GM18526 (cell line): ENCODE results near the gene ENTPD7.

Source experiments
- POLR2A ChIP-seq: IDR thresholded peaks from 3 replicates; pipeline ENCODE4 v1.6.1; 2011; ENCODE audit not compliant: insufficient read length; ENCODE audit errors: extremely low read depth

Gene ENTPD7

GRCh38 chr10:99667108-99667751, 7.9 kb downstream of the ENTPD7 start:
- no peak for TF ChIP-seq POLR2A

- TF ChIP-seq POLR2A: no peak
These were observed 12.1 kb downstream of the ENTPD7 start for GRCh38 chr10:99671386-99671785.

GRCh38 chr10:99672884-99673283, 13.6 kb downstream of the ENTPD7 start:
- TF ChIP-seq POLR2A: no peak

- no peak for TF ChIP-seq POLR2A
These were observed 14.2 kb downstream of the ENTPD7 start for GRCh38 chr10:99673492-99673891.

GRCh38 chr10:99674762-99675161, 15.5 kb downstream of the ENTPD7 start:
- no peak for TF ChIP-seq POLR2A

- no peak for TF ChIP-seq POLR2A
These were observed 17.1 kb downstream of the ENTPD7 start for GRCh38 chr10:99676426-99676825.

- TF ChIP-seq POLR2A: no peak
These were observed 17.6 kb downstream of the ENTPD7 start for GRCh38 chr10:99676895-99677294.

GRCh38 chr10:99678921-99679320, 19.6 kb downstream of the ENTPD7 start:
- TF ChIP-seq POLR2A: no peak

- TF ChIP-seq POLR2A: no peak
These were observed 22.2 kb downstream of the ENTPD7 start for GRCh38 chr10:99681553-99681952.

GRCh38 chr10:99682032-99682431, 22.7 kb downstream of the ENTPD7 start:
- no peak for TF ChIP-seq POLR2A

- no peak for TF ChIP-seq POLR2A
These were observed 23.4 kb downstream of the ENTPD7 start for GRCh38 chr10:99682752-99683151.

GRCh38 chr10:99685597-99685967, 26.3 kb downstream of the ENTPD7 start:
- TF ChIP-seq POLR2A: no peak

GRCh38 chr10:99689461-99689860, 30.2 kb downstream of the ENTPD7 start:
- no peak for TF ChIP-seq POLR2A

GRCh38 chr10:99693933-99694583, 34.7 kb downstream of the ENTPD7 start:
- no peak for TF ChIP-seq POLR2A

GRCh38 chr10:99695761-99696160, 36.5 kb downstream of the ENTPD7 start:
- no peak for TF ChIP-seq POLR2A

- no peak for TF ChIP-seq POLR2A
These were observed 39.3 kb downstream of the ENTPD7 start for GRCh38 chr10:99698504-99699080.

- TF ChIP-seq POLR2A: no peak
These were observed 41.3 kb downstream of the ENTPD7 start for GRCh38 chr10:99700649-99701048.
